H9 (cell line): ENCODE data around the gene TBC1D9B. TPM values are rescaled to one million over a fixed set of nuclear protein-coding genes. Genes with fewer than 3 reads are reported as not detected.

Experiments used
- DNase-seq: peaks from one replicate; pipeline ENCODE4 v3.0.0-alpha.2; 2017
- H2AFZ ChIP-seq: one replicate; pipeline ENCODE4 v1.6.1; 2013; ENCODE audit warnings: mild to moderate bottlenecking, low read length, control low read depth, moderate library complexity
- H2AK5ac ChIP-seq: 2 replicates; pipeline ENCODE4 v1.6.1; 2013; ENCODE audit warnings: low read length, control low read depth, mixed read lengths; ENCODE audit not compliant: insufficient read length
- H2BK120ac ChIP-seq: one replicate; pipeline ENCODE4 v1.6.1; 2013; ENCODE audit warnings: low read depth, mild to moderate bottlenecking, low read length, control low read depth, inconsistent platforms; ENCODE audit not compliant: poor library complexity, severe bottlenecking
- H2BK12ac ChIP-seq: 2 replicates; pipeline ENCODE4 v1.6.1; 2013; ENCODE audit warnings: low read length, control low read depth, mixed read lengths, low read depth; ENCODE audit not compliant: insufficient read length
- H2BK15ac ChIP-seq: 2 replicates; pipeline ENCODE4 v1.6.1; 2013; ENCODE audit warnings: low read depth, low read length, control low read depth
- H2BK20ac ChIP-seq: one replicate; pipeline ENCODE4 v1.6.1; 2013; ENCODE audit warnings: low read depth, mild to moderate bottlenecking, low read length, control low read depth, inconsistent platforms; ENCODE audit not compliant: poor library complexity, severe bottlenecking
- H2BK5ac ChIP-seq: 2 replicates; pipeline ENCODE4 v1.6.1; 2013; ENCODE audit warnings: low read length, control low read depth, mixed read lengths; ENCODE audit not compliant: insufficient read length
- H3K14ac ChIP-seq: 2 replicates; pipeline ENCODE4 v1.6.1; 2013; ENCODE audit warnings: low read length, control low read depth; ENCODE audit not compliant: insufficient read depth
- H3K18ac ChIP-seq: 2 replicates; pipeline ENCODE4 v1.6.1; 2013; ENCODE audit warnings: low read depth, mild to moderate bottlenecking, mixed read lengths, low read length, control low read depth; ENCODE audit not compliant: insufficient read length
- H3K23ac ChIP-seq: 2 replicates; pipeline ENCODE4 v1.6.1; 2013; ENCODE audit warnings: low read length, control low read depth, mixed read lengths, low read depth; ENCODE audit not compliant: insufficient read length
- H3K23me2 ChIP-seq: 2 replicates; pipeline ENCODE4 v1.6.1; 2013; ENCODE audit warnings: low read depth, mild to moderate bottlenecking, mixed read lengths, low read length, control low read depth; ENCODE audit not compliant: insufficient read length, poor library complexity, severe bottlenecking
- H3K27ac ChIP-seq: 2 replicates; pipeline ENCODE4 v1.5.1; 2013; ENCODE audit warnings: low read length, control low read depth, mixed read lengths, low read depth; ENCODE audit not compliant: insufficient read length
- H3K27me3 ChIP-seq: 2 replicates; pipeline ENCODE4 v1.6.1; 2013; ENCODE audit warnings: low read length, control low read depth, inconsistent platforms; ENCODE audit not compliant: insufficient read depth
- H3K4ac ChIP-seq: 2 replicates; pipeline ENCODE4 v1.6.1; 2013; ENCODE audit warnings: low read depth, mild to moderate bottlenecking, control low read depth, inconsistent platforms, low read length, moderate library complexity
- H3K4me1 ChIP-seq: 2 replicates; pipeline ENCODE4 v1.6.1; 2013; ENCODE audit warnings: low read length, control low read depth, inconsistent platforms; ENCODE audit not compliant: insufficient read depth
- H3K4me2 ChIP-seq: 2 replicates; pipeline ENCODE4 v1.6.1; 2013; ENCODE audit warnings: low read length, control low read depth, mixed read lengths; ENCODE audit not compliant: insufficient read length, insufficient read depth
- H3K56ac ChIP-seq: 2 replicates; pipeline ENCODE4 v1.6.1; 2013; ENCODE audit warnings: low read depth, mild to moderate bottlenecking, mixed read lengths, low read length, control low read depth; ENCODE audit not compliant: insufficient read length
- H3K79me1 ChIP-seq: 2 replicates; pipeline ENCODE4 v1.6.1; 2013; ENCODE audit warnings: low read depth, mild to moderate bottlenecking, moderate library complexity, low read length, control low read depth, inconsistent platforms; ENCODE audit not compliant: insufficient read depth, poor library complexity, severe bottlenecking
- H3K79me2 ChIP-seq: 2 replicates; pipeline ENCODE4 v1.6.1; 2013; ENCODE audit warnings: low read length, control low read depth, inconsistent platforms; ENCODE audit not compliant: insufficient read depth
- H3K9ac ChIP-seq: 2 replicates; pipeline ENCODE4 v1.6.1; 2013; ENCODE audit warnings: low read length, control low read depth, mixed read lengths; ENCODE audit not compliant: insufficient read length; ENCODE audit errors: extremely low read depth
- H3K9me3 ChIP-seq: one replicate; pipeline ENCODE4 v1.6.1; 2013; ENCODE audit warnings: low read depth, low read length, inconsistent platforms; ENCODE audit not compliant: control insufficient read depth
- H3T11ph ChIP-seq: one replicate; pipeline ENCODE4 v1.6.1; 2013; ENCODE audit warnings: mild to moderate bottlenecking, low read length, control low read depth, inconsistent platforms
- H4K20me1 ChIP-seq: one replicate; pipeline ENCODE4 v1.6.1; 2013; ENCODE audit not compliant: control insufficient read depth, insufficient read length, insufficient read depth
- H4K5ac ChIP-seq: 2 replicates; pipeline ENCODE4 v1.6.1; 2013; ENCODE audit warnings: low read depth, mild to moderate bottlenecking, mixed read lengths, low read length, control low read depth; ENCODE audit not compliant: insufficient read length
- H4K8ac ChIP-seq: replicated peaks from 2 replicates; pipeline ENCODE4 v1.6.1; 2013; ENCODE audit warnings: low read length, control low read depth, mixed read lengths, low read depth; ENCODE audit not compliant: insufficient read length
- H4K91ac ChIP-seq: 2 replicates; pipeline ENCODE4 v1.6.1; 2013; ENCODE audit warnings: low read depth, mild to moderate bottlenecking, moderate library complexity, mixed read lengths, low read length, control low read depth; ENCODE audit not compliant: insufficient read length
- H3K27ac Mint-ChIP-seq, 3 experiments: 2 replicates in 2 of 3; 3 replicates in 1 of 3; pipeline ENCODE4 v1.8.0; 2020 to 2021; ENCODE audit warnings: mixed read lengths in 3 of 3, mild to moderate bottlenecking in 1 of 3, moderate library complexity in 1 of 3
- H3K27me3 Mint-ChIP-seq: 2 replicates; pipeline ENCODE4 v1.8.0; 2021; ENCODE audit warnings: low read depth, mild to moderate bottlenecking, moderate library complexity, mixed read lengths
- H3K36me3 Mint-ChIP-seq, 3 experiments: 2 replicates in 2 of 3; 3 replicates in 1 of 3; pipeline ENCODE4 v1.8.0; 2020 to 2021; ENCODE audit warnings: low read depth in 3 of 3, mixed read lengths in 3 of 3; ENCODE audit not compliant: insufficient read depth in 1 of 3
- H3K4me1 Mint-ChIP-seq, 2 experiments: 2 replicates each; pipeline ENCODE4 v1.8.0; 2020; ENCODE audit warnings: mixed read lengths in 2 of 2
- H3K4me3 Mint-ChIP-seq, 2 experiments: 2 replicates in 1 of 2; 3 replicates in 1 of 2; pipeline ENCODE4 v1.8.0; 2020 to 2021; ENCODE audit warnings: mild to moderate bottlenecking in 2 of 2, mixed read lengths in 2 of 2, moderate library complexity in 1 of 2
- H3K9me3 Mint-ChIP-seq, 2 experiments: 2 replicates in 1 of 2; 3 replicates in 1 of 2; pipeline ENCODE4 v1.8.0; 2020; ENCODE audit warnings: mild to moderate bottlenecking in 2 of 2, mixed read lengths in 2 of 2, moderate library complexity in 1 of 2
- WGBS: extraction: QIAGEN DNeasy Blood & Tissue Kit; methylation state at CpG from one replicate; pipeline ENCODE4 v1.1.7; 2013; ENCODE audit warnings: missing lambda C conversion rate, low lambda C conversion rate, mixed read lengths; ENCODE audit not compliant: insufficient read length; ENCODE audit errors: extremely low coverage; 5-methylcytosine and 5-hydroxymethylcytosine counted together
- total RNA-seq: library from RNA; stranded (reverse); gene quantifications from 2 replicates; pipeline ENCODE4 v1.2.1, GENCODE V29; 2021
- TF ChIP-seq, protein P1 (sequence below): fragments of 200-600 bp; sonication (generic); conservative IDR thresholded peaks from 3 replicates; pipeline ENCODE4 v1.8.0; 2021; ENCODE audit warnings: antibody characterized with exemption, mild to moderate bottlenecking

TBC1D9B gene
- total RNA-seq, 1 experiment from 2014 or later, result 62.1 TPM

DNA sequence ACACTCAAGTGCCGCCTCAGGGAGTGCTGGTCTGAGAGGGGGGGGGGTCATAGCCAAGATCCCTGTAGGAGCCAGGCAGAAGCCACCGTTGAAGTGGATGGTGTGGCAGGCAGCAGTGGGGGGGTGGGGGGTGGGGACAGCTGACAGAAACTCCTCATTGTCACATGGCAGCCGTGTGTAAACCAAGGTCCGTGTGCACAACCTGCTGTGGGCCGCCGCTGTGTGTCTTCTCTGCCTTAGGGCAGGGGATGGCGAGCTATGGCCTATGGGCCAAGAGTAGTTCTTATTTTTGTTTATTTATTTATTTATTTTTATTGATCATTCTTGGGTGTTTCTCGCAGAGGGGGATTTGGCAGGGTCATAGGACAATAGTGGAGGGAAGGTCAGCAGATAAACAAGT, 73.6 kb downstream of the TBC1D9B start:
- no peak overlapping the region for H4K91ac ChIP-seq
- H3K27me3 ChIP-seq, result no peaks in the 10 kb centered on the region
- Mint-ChIP-seq H3K27ac (no peak overlapping the region), H3K9me3 (peaks cover 5 to 14% of the 10 kb centered on the region in 2 experiments; a peak in 4 of 5 replicates), H3K27me3 (no peaks in the 10 kb centered on the region; the same call in 1 of the 2 replicates), H3K36me3 (peaks cover 66 to 94% (median 87%) of the 10 kb centered on the region in 3 experiments), H3K4me3 (no peak overlapping the region), H3K4me1 (peaks cover 8 to 9% of the 10 kb centered on the region in 2 experiments)
- no peak overlapping the region for H3K27ac ChIP-seq
- H2AFZ ChIP-seq, result no peak overlapping the region
- no peak overlapping the region for H3K14ac ChIP-seq
- no peak overlapping the region for H2AK5ac ChIP-seq
- H3K4ac ChIP-seq, result no peak overlapping the region
- no peak overlapping the region for H2BK120ac ChIP-seq
- H2BK20ac ChIP-seq, result no peak overlapping the region
- no peaks in the 10 kb centered on the region for H3K79me1 ChIP-seq
- no peak overlapping the region for H3K4me2 ChIP-seq
- no peak overlapping the region for H3K23ac ChIP-seq
- peaks cover 4% of the 10 kb centered on the region; the same call in 1 of the 2 replicates for H3K4me1 ChIP-seq
- H3K79me2 ChIP-seq, result no peaks in the 10 kb centered on the region
- H3K9me3 ChIP-seq, result no peaks in the 10 kb centered on the region
- no peak overlapping the region for H3K9ac ChIP-seq
- no peak overlapping the region for H2BK5ac ChIP-seq
- DNase-seq, result no peak
- no peaks in the 10 kb centered on the region for H4K20me1 ChIP-seq
- no peak overlapping the region for H2BK15ac ChIP-seq
- H4K8ac ChIP-seq, result no peak overlapping the region
- no peak overlapping the region for H3K56ac ChIP-seq
- TF ChIP-seq, protein P1, sequence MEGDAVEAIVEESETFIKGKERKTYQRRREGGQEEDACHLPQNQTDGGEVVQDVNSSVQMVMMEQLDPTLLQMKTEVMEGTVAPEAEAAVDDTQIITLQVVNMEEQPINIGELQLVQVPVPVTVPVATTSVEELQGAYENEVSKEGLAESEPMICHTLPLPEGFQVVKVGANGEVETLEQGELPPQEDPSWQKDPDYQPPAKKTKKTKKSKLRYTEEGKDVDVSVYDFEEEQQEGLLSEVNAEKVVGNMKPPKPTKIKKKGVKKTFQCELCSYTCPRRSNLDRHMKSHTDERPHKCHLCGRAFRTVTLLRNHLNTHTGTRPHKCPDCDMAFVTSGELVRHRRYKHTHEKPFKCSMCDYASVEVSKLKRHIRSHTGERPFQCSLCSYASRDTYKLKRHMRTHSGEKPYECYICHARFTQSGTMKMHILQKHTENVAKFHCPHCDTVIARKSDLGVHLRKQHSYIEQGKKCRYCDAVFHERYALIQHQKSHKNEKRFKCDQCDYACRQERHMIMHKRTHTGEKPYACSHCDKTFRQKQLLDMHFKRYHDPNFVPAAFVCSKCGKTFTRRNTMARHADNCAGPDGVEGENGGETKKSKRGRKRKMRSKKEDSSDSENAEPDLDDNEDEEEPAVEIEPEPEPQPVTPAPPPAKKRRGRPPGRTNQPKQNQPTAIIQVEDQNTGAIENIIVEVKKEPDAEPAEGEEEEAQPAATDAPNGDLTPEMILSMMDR, result no peak
- no peaks in the 10 kb centered on the region for H3K23me2 ChIP-seq
- no peak overlapping the region for H3K18ac ChIP-seq
- no peak overlapping the region for H2BK12ac ChIP-seq
- no peak overlapping the region for H4K5ac ChIP-seq
- WGBS, result no CpG with 5 or more reads among the region's 8 CpGs
- no peak overlapping the region for H3T11ph ChIP-seq
